Stomach (tissue), 9 donors: ENCODE results near the gene PLA2G3. TPM values are rescaled to one million over a fixed set of nuclear protein-coding genes. Genes with fewer than 3 reads are reported as not detected.

Experiments used
- DNase-seq, 2 donors: peaks; one replicate each; pipeline versions ENCODE4 v3.0.0 to v3.0.0-alpha.2; 2013 to 2019
- H3K27ac ChIP-seq, 5 donors: fragments of 200-600 bp in 4 of 5; sonication (generic) in 4 of 5; one replicate each; pipeline ENCODE4 v1.5.1; 2013 to 2019; ENCODE audit warnings: mild to moderate bottlenecking in 1 of 5, moderate library complexity in 1 of 5
- H3K27me3 ChIP-seq, 3 donors: fragments of 200-600 bp; sonication (generic); one replicate each; pipeline ENCODE4 v1.5.1; 2017 to 2019; ENCODE audit warnings: mixed run types in 1 of 3
- H3K36me3 ChIP-seq, 4 donors: fragments of 200-600 bp; sonication (generic); 1 replicate in 3 of 4; 2 replicates in 1 of 4; pipeline ENCODE4 v1.5.1; 2016 to 2019
- H3K4me1 ChIP-seq, 4 donors: fragments of 200-600 bp; sonication (generic); one replicate each; pipeline ENCODE4 v1.5.1; 2016 to 2019
- H3K4me3 ChIP-seq, 4 donors: fragments of 200-600 bp; sonication (generic) in 3 of 4; one replicate each; pipeline ENCODE4 v1.5.1; 2016 to 2019; ENCODE audit warnings: mild to moderate bottlenecking in 1 of 4
- H3K9me3 ChIP-seq, 4 donors: fragments of 200-600 bp; sonication (generic); one replicate each; pipeline ENCODE4 v1.5.1; 2016 to 2019
- CTCF ChIP-seq, 7 experiments: fragments of 450-650 bp in 4 of 7; fragments of 200-600 bp in 3 of 7; sonication (generic) in 3 of 7; IDR thresholded peaks; one replicate each; pipeline ENCODE4 v1.5.1; 2016 to 2019; ENCODE audit warnings: antibody characterized with exemption in 7 of 7, control low read depth in 2 of 7, mild to moderate bottlenecking in 1 of 7
- EP300 ChIP-seq: sonication (generic); formaldehyde crosslinking; IDR thresholded peaks from one replicate; pipeline ENCODE4 v1.6.1; 2017; ENCODE audit warnings: antibody characterized with exemption
- POLR2A ChIP-seq, 4 donors: fragments of 450-650 bp; IDR thresholded peaks; one replicate each; pipeline ENCODE4 v1.6.1; 2016; ENCODE audit warnings: antibody characterized with exemption in 4 of 4, control low read depth in 2 of 4, mild to moderate bottlenecking in 1 of 4, moderate library complexity in 1 of 4
- POLR2AphosphoS5 ChIP-seq, 3 donors: sonication (generic); formaldehyde crosslinking; IDR thresholded peaks; one replicate each; pipeline ENCODE4 v1.6.1; 2016; ENCODE audit warnings: antibody characterized with exemption in 3 of 3
- WGBS, 5 donors: extraction: QIAGEN DNeasy Blood & Tissue Kit in 3 of 5; methylation state at CpG; one replicate each; pipeline versions ENCODE4 v1.1.5 to v1.1.7; 2013 to 2018; 5-methylcytosine and 5-hydroxymethylcytosine counted together
- intact Hi-C: fragments of 100-400 bp; cut with DNase I; formaldehyde crosslinking; loops from one replicate; pipeline ENCODE4 v1.15.1; 2023; ENCODE audit warnings: low total_unique reads
- polyA plus RNA-seq, 3 donors: library from polyadenylated mRNA; stranded (reverse); fragments of 200-250 nt; gene quantifications; one replicate each; pipeline ENCODE4 v1.2.3, GENCODE V29; 2013
- total RNA-seq, 5 donors: library from RNA; depleted of rRNA; stranded (reverse); fragments of >200 nt; gene quantifications; one replicate each; pipeline versions ENCODE4 v1.1.0 to v1.2.3, GENCODE V29; 2014 to 2016
- donor health status: healthy with polysubstance abuse.
- donor health status: Bipolar disorder and iron deficiency.
- donor health status: healthy.

Gene PLA2G3
- total and polyA plus RNA-seq, 8 donors = 0.75 to 2.5 TPM; not detected in 6

- TF ChIP-seq POLR2A (IDR thresholded peaks at IDR 0.05) = no peak
- TF ChIP-seq EP300 = no peak
- no peak for TF ChIP-seq CTCF (IDR thresholded peaks at IDR 0.05)
- TF ChIP-seq POLR2AphosphoS5 (IDR thresholded peaks at IDR 0.05) = no peak
- Histone ChIP-seq H3K4me1 (peaks cover 20 to 37% (median 30%) of the 10 kb centered on the region in 4 donors), H3K36me3 (no peaks in the 10 kb centered on the region), H3K27ac (no peak overlapping the region), H3K27me3 (no peaks in the 10 kb centered on the region), H3K9me3 (no peaks in the 10 kb centered on the region), H3K4me3 (no peak overlapping the region)
- WGBS, 5 donors = 86 to 94% (median 91%) methylated on average over 9 to 13 of the region's 13 CpGs
- no peak for DNase-seq
- intact Hi-C loops = no loop called here
Observed at GRCh38 chr22:31126869-31127175, 13.5 kb downstream of the PLA2G3 start.

- Histone ChIP-seq H3K36me3 (no peaks in the 10 kb centered on the region), H3K4me1 (peaks cover 15 to 32% (median 26%) of the 10 kb centered on the region in 4 donors), H3K4me3 (no peak overlapping the region), H3K27ac (no peak overlapping the region), H3K27me3 (no peaks in the 10 kb centered on the region), H3K9me3 (no peaks in the 10 kb centered on the region)
- WGBS, 5 donors = 83 to 94% (median 92%) methylated on average over 16 to 22 of the region's 22 CpGs
- DNase-seq = no peak
- TF ChIP-seq EP300 = no peak
- TF ChIP-seq CTCF (IDR thresholded peaks at IDR 0.05) = no peak
- no peak for TF ChIP-seq POLR2A (IDR thresholded peaks at IDR 0.05)
- no peak for TF ChIP-seq POLR2AphosphoS5 (IDR thresholded peaks at IDR 0.05)
- intact Hi-C loops = no loop called here
Observed at GRCh38 chr22:31126128-31126868, 14.0 kb downstream of the PLA2G3 start.

DNA sequence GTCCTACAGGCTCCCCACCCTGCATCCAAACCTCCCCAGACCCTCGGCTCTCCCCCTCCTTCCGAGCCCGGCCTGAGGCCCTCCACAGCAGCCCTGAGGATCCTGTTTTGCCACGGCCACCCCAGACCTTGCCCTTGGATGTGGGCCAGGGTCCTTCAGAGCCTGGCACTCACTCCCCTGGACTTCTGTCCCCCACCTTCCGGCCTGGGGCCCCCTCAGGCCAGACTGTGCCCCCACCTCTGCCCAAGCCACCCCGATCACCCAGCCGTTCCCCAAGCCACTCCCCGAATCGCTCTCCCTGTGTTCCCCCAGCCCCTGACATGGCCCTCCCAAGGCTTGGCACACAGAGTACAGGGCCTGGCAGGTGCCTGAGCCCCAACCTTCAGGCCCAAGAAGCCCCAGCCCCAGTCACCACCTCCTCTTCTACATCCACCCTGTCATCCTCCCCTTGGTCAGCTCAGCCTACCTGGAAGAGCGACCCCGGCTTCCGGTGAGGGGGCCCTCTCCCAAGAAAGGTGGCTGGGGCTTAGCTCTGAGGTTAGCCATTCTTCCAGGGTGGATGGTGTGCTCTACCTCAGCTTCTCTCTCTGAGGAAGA, 14.7 kb downstream of the PLA2G3 start:
- Histone ChIP-seq H3K27me3 (no peaks in the 10 kb centered on the region), H3K36me3 (no peaks in the 10 kb centered on the region), H3K4me3 (no peak overlapping the region), H3K27ac (no peak overlapping the region), H3K4me1 (peaks cover 8 to 26% (median 21%) of the 10 kb centered on the region in 4 donors), H3K9me3 (no peaks in the 10 kb centered on the region)
- intact Hi-C loops = no loop called here
- no peak for DNase-seq
- no peak for TF ChIP-seq POLR2AphosphoS5 (IDR thresholded peaks at IDR 0.05)
- TF ChIP-seq CTCF (IDR thresholded peaks at IDR 0.05) = no peak
- TF ChIP-seq POLR2A (IDR thresholded peaks at IDR 0.05) = no peak
- TF ChIP-seq EP300 = no peak
- WGBS, 5 donors = 60 to 83% (median 74%) methylated on average over 12 of the region's 12 CpGs

DNA sequence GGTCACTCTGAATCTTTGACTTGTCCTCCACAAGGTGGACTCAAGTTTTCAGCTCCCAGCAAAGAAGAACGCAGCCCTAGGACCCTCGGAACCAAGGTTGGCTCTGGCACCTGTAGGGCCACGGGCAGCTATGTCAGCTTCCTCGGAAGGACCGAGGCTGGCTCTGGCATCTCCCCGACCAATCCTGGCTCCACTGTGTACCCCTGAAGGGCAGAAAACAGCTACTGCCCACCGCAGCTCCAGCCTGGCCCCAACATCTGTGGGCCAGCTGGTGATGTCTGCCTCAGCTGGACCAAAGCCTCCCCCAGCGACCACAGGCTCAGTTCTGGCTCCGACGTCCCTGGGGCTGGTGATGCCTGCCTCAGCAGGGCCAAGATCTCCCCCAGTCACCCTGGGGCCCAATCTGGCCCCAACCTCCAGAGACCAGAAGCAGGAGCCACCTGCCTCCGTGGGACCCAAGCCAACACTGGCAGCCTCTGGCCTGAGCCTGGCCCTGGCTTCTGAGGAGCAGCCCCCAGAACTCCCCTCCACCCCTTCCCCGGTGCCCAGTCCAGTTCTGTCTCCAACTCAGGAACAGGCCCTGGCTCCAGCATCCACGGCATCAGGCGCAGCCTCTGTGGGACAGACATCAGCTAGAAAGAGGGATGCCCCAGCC, 15.4 kb downstream of the PLA2G3 start:
- intact Hi-C loops = no loop called here
- H3K9me3 ChIP-seq = no peaks in the 10 kb centered on the region
- no peak overlapping the region for H3K4me3 ChIP-seq
- no peaks in the 10 kb centered on the region for H3K36me3 ChIP-seq
- TF ChIP-seq CTCF (IDR thresholded peaks at IDR 0.05) (no peak), EP300 (no peak), POLR2A (IDR thresholded peaks at IDR 0.05) (no peak), POLR2AphosphoS5 (IDR thresholded peaks at IDR 0.05) (no peak)
- 68 to 95% (median 81%) methylated on average over 7 to 14 of the region's 14 CpGs for WGBS, 5 donors
- no peaks in the 10 kb centered on the region for H3K27me3 ChIP-seq
- DNase-seq = no peak
- H3K4me1 ChIP-seq = peaks cover 8 to 23% (median 19%) of the 10 kb centered on the region in 4 donors
- H3K27ac ChIP-seq = no peak overlapping the region
